Epithelial cell of proximal tubule (primary cell): Measurements from ENCODE around the gene RASSF9. TPM values are rescaled to one million over a fixed set of nuclear protein-coding genes. Genes with fewer than 3 reads are reported as not detected.

Source experiments
- DNase-seq: peaks from one replicate; pipeline ENCODE4 v3.0.0-alpha.2; 2011; ENCODE audit warnings: low read depth
- H3K4me3 ChIP-seq: 2 replicates; pipeline ENCODE4 v1.5.1; 2011; ENCODE audit warnings: low read depth, mild to moderate bottlenecking, low read length
- CTCF ChIP-seq: conservative IDR thresholded peaks from 2 replicates; pipeline ENCODE4 v1.5.1; 2012; ENCODE audit warnings: low read depth, mild to moderate bottlenecking, low read length
- total RNA-seq: library from RNA; depleted of rRNA; stranded (reverse); fragments of >200 nt; gene quantifications from 2 replicates; pipeline ENCODE4 v1.2.3, GENCODE V29; 2015

Gene RASSF9
- total RNA-seq, 1 donor from 2014 or later, result 1.8 TPM

- H3K4me3 ChIP-seq, result no peak overlapping the region
- no peak for DNase-seq
- no peak for TF ChIP-seq CTCF
Observed at GRCh38 chr12:85794531-85794930, 41.7 kb downstream of the RASSF9 start.

DNA sequence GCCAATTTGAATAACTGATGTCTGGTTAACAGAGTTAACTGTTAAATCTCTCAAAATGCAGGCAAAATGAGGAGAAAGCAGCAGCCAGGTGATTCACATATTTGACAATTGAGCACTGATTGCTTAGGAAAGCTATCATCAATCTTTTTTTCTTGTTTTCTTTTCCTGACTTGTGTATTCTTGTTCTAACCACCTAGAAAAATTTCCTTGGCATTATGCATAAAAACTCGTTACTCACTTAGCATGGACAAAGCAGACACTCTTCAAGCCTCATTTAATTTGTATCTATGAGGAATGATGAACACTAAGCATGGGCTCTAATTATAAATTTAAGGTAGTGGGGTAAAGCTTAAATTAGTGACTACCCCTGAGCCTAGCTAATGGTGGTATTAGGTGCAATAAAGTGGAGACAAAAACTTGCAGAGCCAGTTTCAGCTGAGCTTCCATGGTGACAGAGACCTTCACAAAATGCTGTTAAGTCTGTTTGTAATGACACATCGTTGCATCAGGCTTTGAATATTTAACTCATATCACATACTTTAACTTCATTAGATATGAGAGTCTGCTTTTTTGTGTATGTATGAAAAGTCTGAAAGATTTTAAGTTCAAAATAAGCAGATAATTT lies 52.0 kb downstream of the RASSF9 start:
- DNase-seq, result no peak
- H3K4me3 ChIP-seq, result no peak overlapping the region
- no peak for TF ChIP-seq CTCF

DNA sequence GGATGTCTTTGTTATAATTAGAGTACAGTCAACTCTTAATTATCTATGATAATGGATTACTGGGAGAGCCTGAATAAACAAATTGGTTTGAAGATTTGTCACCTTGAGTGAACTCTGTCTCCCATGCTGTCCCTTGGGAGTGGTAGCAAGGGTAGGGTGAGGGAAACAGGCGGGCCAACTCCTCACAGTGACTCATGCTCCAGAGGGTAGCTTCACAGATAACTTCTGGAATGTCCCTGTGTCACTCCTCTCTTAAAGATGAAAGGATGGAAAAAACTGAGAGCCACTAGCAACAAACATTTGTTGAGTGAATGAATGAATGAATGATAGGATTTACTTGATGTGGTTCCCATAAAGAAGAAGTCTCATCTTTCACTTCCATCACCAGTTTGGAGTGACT lies 53.5 kb downstream of the RASSF9 start:
- no peak overlapping the region for H3K4me3 ChIP-seq
- no peak for DNase-seq
- TF ChIP-seq CTCF, result no peak

DNA sequence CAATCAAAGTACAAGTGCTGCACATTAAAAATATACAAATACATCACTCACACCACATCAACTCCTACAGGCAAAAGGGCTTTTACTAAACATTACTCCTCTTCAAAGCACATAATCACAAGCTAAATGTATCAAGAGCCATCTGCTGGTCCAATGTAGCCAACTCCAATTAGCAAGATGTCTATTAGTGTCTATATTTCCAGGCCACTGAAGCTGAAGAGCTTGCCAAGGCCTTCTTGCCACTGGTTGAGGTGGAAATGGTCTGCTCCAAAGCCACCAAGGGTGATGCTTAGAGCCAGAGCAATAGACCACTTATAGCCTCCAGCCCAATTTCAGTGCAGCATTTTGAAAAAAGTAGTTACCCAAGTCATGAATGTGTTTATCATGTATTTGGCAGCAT lies 54.4 kb downstream of the RASSF9 start:
- DNase-seq, result no peak

DNA sequence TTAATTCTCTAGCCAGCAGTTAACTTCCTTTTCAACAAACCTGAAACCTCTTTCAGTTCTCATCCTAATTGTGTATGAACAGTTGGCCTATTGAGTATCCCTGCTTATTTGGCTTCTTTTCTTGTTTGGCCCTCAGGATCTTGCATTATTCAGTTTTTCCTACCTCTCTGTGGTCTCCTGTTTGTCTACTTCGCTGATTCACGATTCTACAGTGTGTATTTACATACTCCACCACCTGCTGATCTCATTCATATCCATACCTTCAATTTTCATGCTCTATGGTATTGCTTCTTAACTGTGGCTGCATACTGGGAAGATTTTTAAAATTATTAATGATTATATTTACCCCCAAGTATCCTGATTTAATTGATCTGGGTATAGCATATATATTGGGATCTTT lies 56.4 kb downstream of the RASSF9 start:
- DNase-seq, result no peak
- TF ChIP-seq CTCF, result no peak
- no peak overlapping the region for H3K4me3 ChIP-seq

More for the DNA sequence above, 54.4 kb downstream of the RASSF9 start:
- no peak for TF ChIP-seq CTCF
- H3K4me3 ChIP-seq, result no peak overlapping the region

- no peak for DNase-seq
- H3K4me3 ChIP-seq, result no peak overlapping the region
- TF ChIP-seq CTCF, result no peak
Observed at GRCh38 chr12:85775091-85775490, 61.1 kb downstream of the RASSF9 start.

- TF ChIP-seq CTCF, result no peak
- no peak overlapping the region for H3K4me3 ChIP-seq
- DNase-seq, result no peak
Observed at GRCh38 chr12:85765453-85765869, 70.7 kb downstream of the RASSF9 start.
